B cell (primary cell): ENCODE data around the gene FYN. TPM values are rescaled to one million over a fixed set of nuclear protein-coding genes. Genes with fewer than 3 reads are reported as not detected.

Source experiments
- ATAC-seq: fragments of 200-7000 bp; cut with Tn5 transposase; one replicate; pipeline ENCODE4 v1.10.0; 2021; ENCODE audit warnings: low read depth, mild to moderate bottlenecking, moderate number of reproducible peaks, moderate library complexity
- CTCF ChIA-PET: fragments of 350-600 bp; sonication (Branson Sonifier 250); formaldehyde crosslinking; loops from one replicate; lab custom pipeline; 2021; ENCODE audit warnings: antibody characterized with exemption, inconsistent platforms; lab: Charles Lee
- POLR2A ChIA-PET: fragments of 350-600 bp; sonication (Branson Sonifier 250); formaldehyde crosslinking; loops from one replicate; lab custom pipeline; 2021; ENCODE audit warnings: antibody characterized with exemption; lab: Charles Lee
- DNase-seq: peaks from one replicate; pipeline ENCODE4 v3.0.0; 2013
- H2AFZ ChIP-seq: 2 replicates; pipeline ENCODE4 v1.6.1; 2012; ENCODE audit warnings: mild to moderate bottlenecking, low read depth, low read length; ENCODE audit not compliant: insufficient read depth, poor library complexity, severe bottlenecking
- H3K27ac ChIP-seq, 2 donors: 1 replicate in 1 of 2; 2 replicates in 1 of 2; pipeline ENCODE4 v1.5.1; 2012 to 2013; ENCODE audit warnings: low read length in 2 of 2, mild to moderate bottlenecking in 2 of 2, moderate library complexity in 1 of 2
- H3K27me3 ChIP-seq, 4 experiments: fragments of 200-600 bp in 1 of 4; sonication (generic) in 1 of 4; replicated peaks in 1 of 4; 1 replicate in 2 of 4; 2 replicates in 2 of 4; pipeline versions ENCODE4 v1.6.1 to v1.7.0; 2013 to 2016; ENCODE audit warnings: low read length in 3 of 4, mild to moderate bottlenecking in 2 of 4, mixed read lengths in 1 of 4, moderate library complexity in 1 of 4; ENCODE audit not compliant: insufficient read depth in 4 of 4, control insufficient read depth in 3 of 4; ENCODE audit errors: control extremely low read depth in 1 of 4
- H3K36me3 ChIP-seq, 2 experiments: replicated peaks in 1 of 2; 1 replicate in 1 of 2; 2 replicates in 1 of 2; pipeline versions ENCODE4 v1.6.1 to v1.7.1; 2013; ENCODE audit warnings: low read length in 1 of 2; ENCODE audit not compliant: insufficient read depth in 2 of 2, control insufficient read depth in 1 of 2; ENCODE audit errors: control extremely low read depth in 1 of 2, extremely low read depth in 1 of 2
- H3K4me1 ChIP-seq, 2 donors: fragments of 200-600 bp in 1 of 2; sonication (generic) in 1 of 2; 1 replicate in 1 of 2; 2 replicates in 1 of 2; pipeline versions ENCODE4 v1.5.1 to v1.6.1; 2013 to 2017; ENCODE audit warnings: low read length in 2 of 2; ENCODE audit not compliant: control insufficient read depth in 2 of 2, insufficient read depth in 2 of 2
- H3K4me2 ChIP-seq: replicated peaks from 2 replicates; pipeline ENCODE3; 2012; ENCODE audit warnings: mild to moderate bottlenecking, low read depth, low read length; ENCODE audit not compliant: poor library complexity, severe bottlenecking
- H3K4me3 ChIP-seq, 5 experiments: fragments of 200-600 bp in 1 of 5; sonication (generic) in 1 of 5; 1 replicate in 3 of 5; 2 replicates in 2 of 5; pipeline versions ENCODE4 v1.5.1 to v1.7.0; 2011 to 2016; ENCODE audit warnings: low read length in 4 of 5, mild to moderate bottlenecking in 4 of 5, low read depth in 2 of 5, control low read depth in 1 of 5, moderate library complexity in 1 of 5; ENCODE audit not compliant: insufficient read depth in 1 of 5; ENCODE audit errors: control extremely low read depth in 1 of 5, extremely low read depth in 1 of 5
- H3K79me2 ChIP-seq: fragments of 200-600 bp; sonication (generic); one replicate; pipeline ENCODE4 v1.6.0; 2016; ENCODE audit warnings: low read length; ENCODE audit not compliant: control insufficient read depth, insufficient read depth
- H3K9ac ChIP-seq: fragments of 200-600 bp; sonication (generic); 2 replicates; pipeline ENCODE4 v1.6.1; 2017; ENCODE audit warnings: mild to moderate bottlenecking, low read length, moderate library complexity
- H3K9me3 ChIP-seq, 3 donors: one replicate each; pipeline versions ENCODE4 v1.6.1 to v1.7.1; 2013; ENCODE audit warnings: low read length in 2 of 3; ENCODE audit not compliant: control insufficient read depth in 2 of 3, insufficient read depth in 1 of 3; ENCODE audit errors: control extremely low read depth in 1 of 3
- H4K20me1 ChIP-seq: 2 replicates; pipeline ENCODE4 v1.6.0; 2012; ENCODE audit warnings: mild to moderate bottlenecking, low read length; ENCODE audit not compliant: insufficient read depth, control insufficient read depth, poor library complexity, severe bottlenecking
- H3K27ac Mint-ChIP-seq: one replicate; pipeline ENCODE4 v1.8.0; 2021; ENCODE audit warnings: mixed read lengths
- H3K27me3 Mint-ChIP-seq: one replicate; pipeline ENCODE4 v1.8.0; 2021; ENCODE audit warnings: mixed read lengths
- H3K4me1 Mint-ChIP-seq: one replicate; pipeline ENCODE4 v1.8.0; 2021; ENCODE audit warnings: mixed read lengths
- H3K4me3 Mint-ChIP-seq: one replicate; pipeline ENCODE4 v1.8.0; 2021; ENCODE audit warnings: mixed read lengths
- H3K9me3 Mint-ChIP-seq: one replicate; pipeline ENCODE4 v1.8.0; 2022; ENCODE audit warnings: mixed read lengths; ENCODE audit not compliant: insufficient read depth
- EZH2 ChIP-seq: IDR thresholded peaks from 2 replicates; pipeline ENCODE4 v1.6.1; 2012; ENCODE audit warnings: borderline replicate concordance, low read depth, mild to moderate bottlenecking, moderate library complexity, low read length; ENCODE audit not compliant: insufficient read depth, poor library complexity, severe bottlenecking
- WGBS: methylation state at CpG from one replicate; pipeline ENCODE4 v1.1.5; 2013; ENCODE audit warnings: missing lambda C conversion rate; ENCODE audit not compliant: insufficient coverage; 5-methylcytosine and 5-hydroxymethylcytosine counted together
- intact Hi-C: fragments of 100-400 bp; cut with micrococcal nuclease; formaldehyde crosslinking; loops from one replicate; pipeline ENCODE4 v1.10.0; 2022
- polyA plus RNA-seq: library from polyadenylated mRNA; depleted of rRNA; stranded (reverse); fragments of >200 nt; gene quantifications from 2 replicates; pipeline ENCODE4 v1.2.3, GENCODE V29; 2012
- total RNA-seq, 2 donors: library from RNA; stranded (reverse); fragments of 120-200 nt in 1 of 2; gene quantifications; 1 replicate in 1 of 2; 2 replicates in 1 of 2; pipeline versions ENCODE4 v1.2.3 to v1.2.4, GENCODE V29; 2013 to 2022
- TF ChIP-seq, protein P1 (sequence below): fragments of 200-600 bp; IDR thresholded peaks from one replicate; pipeline ENCODE4 v1.8.0; 2022; ENCODE audit warnings: antibody characterized with exemption, mild to moderate bottlenecking

Gene FYN
- total and polyA plus RNA-seq, 2 donors (not counting 1 experiment from before 2014, with no cell fraction given), result 54.1 to 94.0 TPM

DNA sequence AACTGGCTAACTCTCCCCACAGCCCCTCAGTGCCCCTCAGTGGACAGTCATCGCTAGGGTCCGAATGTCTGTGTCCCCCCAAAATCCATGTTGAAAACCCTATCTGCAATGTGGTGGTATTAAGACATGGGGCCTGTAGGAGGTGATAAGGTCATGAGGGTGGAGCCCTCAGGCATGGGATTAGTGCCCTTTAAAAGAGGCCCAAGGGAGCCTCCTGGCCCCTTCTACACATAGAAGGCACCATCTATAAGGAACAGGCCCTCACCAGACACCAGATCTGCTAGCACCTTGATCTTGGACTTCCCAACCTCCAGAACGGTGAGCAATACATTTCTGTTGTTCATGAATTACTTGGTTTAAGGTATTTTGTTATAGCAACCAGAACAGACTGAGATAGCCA, 260.9 kb downstream of the FYN start:
- WGBS, result no CpG with 5 or more reads among the region's 3 CpGs
- H3K4me1 ChIP-seq, result no peaks in the 10 kb centered on the region
- Mint-ChIP-seq H3K4me1 (peaks cover 2% of the 10 kb centered on the region), H3K27me3 (peaks cover 6% of the 10 kb centered on the region), H3K27ac (no peak overlapping the region), H3K9me3 (no peaks in the 10 kb centered on the region), H3K4me3 (no peak overlapping the region)
- DNase-seq (no peak), ATAC-seq (no peak)
- no peak overlapping the region for H3K4me3 ChIP-seq
- H3K9me3 ChIP-seq, result peaks cover 0 to 11% (median 0%) of the 10 kb centered on the region in 3 donors
- H3K36me3 ChIP-seq, result no peaks in the 10 kb centered on the region
- TF ChIP-seq, protein P1, sequence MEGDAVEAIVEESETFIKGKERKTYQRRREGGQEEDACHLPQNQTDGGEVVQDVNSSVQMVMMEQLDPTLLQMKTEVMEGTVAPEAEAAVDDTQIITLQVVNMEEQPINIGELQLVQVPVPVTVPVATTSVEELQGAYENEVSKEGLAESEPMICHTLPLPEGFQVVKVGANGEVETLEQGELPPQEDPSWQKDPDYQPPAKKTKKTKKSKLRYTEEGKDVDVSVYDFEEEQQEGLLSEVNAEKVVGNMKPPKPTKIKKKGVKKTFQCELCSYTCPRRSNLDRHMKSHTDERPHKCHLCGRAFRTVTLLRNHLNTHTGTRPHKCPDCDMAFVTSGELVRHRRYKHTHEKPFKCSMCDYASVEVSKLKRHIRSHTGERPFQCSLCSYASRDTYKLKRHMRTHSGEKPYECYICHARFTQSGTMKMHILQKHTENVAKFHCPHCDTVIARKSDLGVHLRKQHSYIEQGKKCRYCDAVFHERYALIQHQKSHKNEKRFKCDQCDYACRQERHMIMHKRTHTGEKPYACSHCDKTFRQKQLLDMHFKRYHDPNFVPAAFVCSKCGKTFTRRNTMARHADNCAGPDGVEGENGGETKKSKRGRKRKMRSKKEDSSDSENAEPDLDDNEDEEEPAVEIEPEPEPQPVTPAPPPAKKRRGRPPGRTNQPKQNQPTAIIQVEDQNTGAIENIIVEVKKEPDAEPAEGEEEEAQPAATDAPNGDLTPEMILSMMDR, result no peak
- H4K20me1 ChIP-seq, result no peaks in the 10 kb centered on the region
- no peak overlapping the region for H3K27ac ChIP-seq
- CTCF ChIA-PET, result no interaction called here
- H3K27me3 ChIP-seq, result peaks cover 0 to 13% (median 0%) of the 10 kb centered on the region in 4 experiments
- no peaks in the 10 kb centered on the region for H3K79me2 ChIP-seq
- POLR2A ChIA-PET, result no interaction called here
- no peak overlapping the region for H2AFZ ChIP-seq
- intact Hi-C loops, result no loop called here
- H3K4me2 ChIP-seq, result no peak overlapping the region
- no peak overlapping the region for H3K9ac ChIP-seq

DNA sequence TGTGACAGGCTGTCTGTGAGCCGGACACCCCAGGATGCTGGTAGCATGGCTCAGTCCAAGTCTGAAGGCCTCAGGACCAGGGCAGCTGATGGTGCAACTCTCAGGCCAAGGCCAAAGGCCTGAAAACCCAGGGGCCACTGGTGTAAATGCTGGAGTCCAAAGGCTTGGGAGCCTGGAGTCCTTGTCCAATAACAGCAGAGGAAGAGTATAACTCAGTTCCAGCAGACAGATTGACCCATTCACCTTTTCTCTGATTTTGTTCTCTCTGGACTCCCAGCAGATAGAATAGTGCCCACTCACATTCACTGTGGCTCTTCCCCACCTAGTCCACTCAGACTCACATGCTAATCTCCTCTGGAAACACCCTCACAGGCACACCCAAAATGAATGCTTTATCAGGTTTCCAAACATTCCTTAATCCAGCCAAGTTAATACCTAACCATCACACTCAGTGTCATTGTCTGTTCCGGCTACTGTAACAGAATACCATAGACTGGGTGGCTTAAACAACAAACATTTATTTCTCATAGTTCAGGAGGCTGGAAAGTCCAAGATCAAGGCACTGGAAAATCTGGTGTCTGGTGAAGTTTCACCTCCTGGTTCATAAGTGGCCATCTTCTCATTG, 262.6 kb downstream of the FYN start:
- Histone ChIP-seq H3K79me2 (peaks cover 6% of the 10 kb centered on the region), H4K20me1 (no peaks in the 10 kb centered on the region), H3K27me3 (peaks cover 0 to 9% (median 0%) of the 10 kb centered on the region in 4 experiments), H3K9me3 (peaks cover 0 to 11% (median 0%) of the 10 kb centered on the region in 3 donors), H3K36me3 (no peaks in the 10 kb centered on the region), H2AFZ (no peak overlapping the region), H3K4me1 (peaks cover 7 to 8% of the 10 kb centered on the region in 2 donors), H3K9ac (no peak overlapping the region), H3K4me2 (no peak overlapping the region), H3K27ac (no peak overlapping the region), H3K4me3 (no peak overlapping the region)
- ATAC-seq (no peak), DNase-seq (no peak)
- no peak for TF ChIP-seq EZH2
- TF ChIP-seq, protein P1, result no peak
- intact Hi-C loops, result no loop called here
- Mint-ChIP-seq H3K4me3 (no peak overlapping the region), H3K4me1 (peaks cover 12% of the 10 kb centered on the region), H3K27me3 (peaks cover 6% of the 10 kb centered on the region), H3K9me3 (no peaks in the 10 kb centered on the region), H3K27ac (no peak overlapping the region)
- 100% methylated on average over 1 of the region's 2 CpGs for WGBS
- ChIA-PET CTCF (no interaction called here), POLR2A (no interaction called here)

Other genes with a start within 250 kb of the FYN start
- not detected in 2 replicates for gene CCN6, start 180.7 kb upstream of the FYN start, total RNA-seq
- not detected in 2 replicates for gene CCN6, start 180.7 kb upstream of the FYN start, polyA plus RNA-seq
- gene TUBE1, start 214.0 kb upstream of the FYN start, total RNA-seq, result 24.5 and 26.7 TPM in 2 replicates
- 14.3 and 17.4 TPM in 2 replicates for gene TUBE1, start 214.0 kb upstream of the FYN start, polyA plus RNA-seq
- 4.0 and 4.4 TPM in 2 replicates for gene FAM229B, start 214.1 kb upstream of the FYN start, total RNA-seq
- gene FAM229B, start 214.1 kb upstream of the FYN start, polyA plus RNA-seq, result 0.65 and 1.3 TPM in 2 replicates